Measurements from ENCODE around the gene GAK.

DNA sequence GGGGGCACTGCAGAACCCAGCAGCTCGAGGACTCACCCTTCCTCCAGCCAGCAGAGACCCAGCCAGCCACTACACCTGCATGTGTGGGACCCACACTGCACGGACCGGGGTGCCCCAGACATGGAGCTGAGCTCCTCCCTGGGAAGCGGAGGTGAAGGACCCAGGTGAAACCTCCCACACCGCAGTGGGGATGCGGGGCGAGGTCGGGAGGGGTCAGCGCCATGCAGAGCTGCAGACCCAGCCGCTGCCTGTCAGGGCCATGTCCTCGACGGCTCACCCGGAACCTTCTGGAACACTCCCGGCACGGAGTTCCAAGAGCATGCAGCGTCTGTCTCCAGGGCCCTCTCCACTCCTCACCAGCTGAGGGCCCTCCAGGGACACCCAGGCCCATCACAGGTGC lies 42.6 kb downstream of the GAK start:
- TF ChIP-seq CHD2 (IDR thresholded peaks at IDR 0.05; ENCODE audit: low read length, partially characterized antibody) = no peak
- TF ChIP-seq, protein P1, sequence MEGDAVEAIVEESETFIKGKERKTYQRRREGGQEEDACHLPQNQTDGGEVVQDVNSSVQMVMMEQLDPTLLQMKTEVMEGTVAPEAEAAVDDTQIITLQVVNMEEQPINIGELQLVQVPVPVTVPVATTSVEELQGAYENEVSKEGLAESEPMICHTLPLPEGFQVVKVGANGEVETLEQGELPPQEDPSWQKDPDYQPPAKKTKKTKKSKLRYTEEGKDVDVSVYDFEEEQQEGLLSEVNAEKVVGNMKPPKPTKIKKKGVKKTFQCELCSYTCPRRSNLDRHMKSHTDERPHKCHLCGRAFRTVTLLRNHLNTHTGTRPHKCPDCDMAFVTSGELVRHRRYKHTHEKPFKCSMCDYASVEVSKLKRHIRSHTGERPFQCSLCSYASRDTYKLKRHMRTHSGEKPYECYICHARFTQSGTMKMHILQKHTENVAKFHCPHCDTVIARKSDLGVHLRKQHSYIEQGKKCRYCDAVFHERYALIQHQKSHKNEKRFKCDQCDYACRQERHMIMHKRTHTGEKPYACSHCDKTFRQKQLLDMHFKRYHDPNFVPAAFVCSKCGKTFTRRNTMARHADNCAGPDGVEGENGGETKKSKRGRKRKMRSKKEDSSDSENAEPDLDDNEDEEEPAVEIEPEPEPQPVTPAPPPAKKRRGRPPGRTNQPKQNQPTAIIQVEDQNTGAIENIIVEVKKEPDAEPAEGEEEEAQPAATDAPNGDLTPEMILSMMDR (IDR thresholded peaks at IDR 0.05) = no peak
- TF ChIP-seq EZH2phosphoT487 (IDR thresholded peaks at IDR 0.05; ENCODE audit: borderline replicate concordance, low read depth) = no peak
- TF ChIP-seq, protein P2, sequence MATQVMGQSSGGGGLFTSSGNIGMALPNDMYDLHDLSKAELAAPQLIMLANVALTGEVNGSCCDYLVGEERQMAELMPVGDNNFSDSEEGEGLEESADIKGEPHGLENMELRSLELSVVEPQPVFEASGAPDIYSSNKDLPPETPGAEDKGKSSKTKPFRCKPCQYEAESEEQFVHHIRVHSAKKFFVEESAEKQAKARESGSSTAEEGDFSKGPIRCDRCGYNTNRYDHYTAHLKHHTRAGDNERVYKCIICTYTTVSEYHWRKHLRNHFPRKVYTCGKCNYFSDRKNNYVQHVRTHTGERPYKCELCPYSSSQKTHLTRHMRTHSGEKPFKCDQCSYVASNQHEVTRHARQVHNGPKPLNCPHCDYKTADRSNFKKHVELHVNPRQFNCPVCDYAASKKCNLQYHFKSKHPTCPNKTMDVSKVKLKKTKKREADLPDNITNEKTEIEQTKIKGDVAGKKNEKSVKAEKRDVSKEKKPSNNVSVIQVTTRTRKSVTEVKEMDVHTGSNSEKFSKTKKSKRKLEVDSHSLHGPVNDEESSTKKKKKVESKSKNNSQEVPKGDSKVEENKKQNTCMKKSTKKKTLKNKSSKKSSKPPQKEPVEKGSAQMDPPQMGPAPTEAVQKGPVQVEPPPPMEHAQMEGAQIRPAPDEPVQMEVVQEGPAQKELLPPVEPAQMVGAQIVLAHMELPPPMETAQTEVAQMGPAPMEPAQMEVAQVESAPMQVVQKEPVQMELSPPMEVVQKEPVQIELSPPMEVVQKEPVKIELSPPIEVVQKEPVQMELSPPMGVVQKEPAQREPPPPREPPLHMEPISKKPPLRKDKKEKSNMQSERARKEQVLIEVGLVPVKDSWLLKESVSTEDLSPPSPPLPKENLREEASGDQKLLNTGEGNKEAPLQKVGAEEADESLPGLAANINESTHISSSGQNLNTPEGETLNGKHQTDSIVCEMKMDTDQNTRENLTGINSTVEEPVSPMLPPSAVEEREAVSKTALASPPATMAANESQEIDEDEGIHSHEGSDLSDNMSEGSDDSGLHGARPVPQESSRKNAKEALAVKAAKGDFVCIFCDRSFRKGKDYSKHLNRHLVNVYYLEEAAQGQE (IDR thresholded peaks at IDR 0.05; ENCODE audit: low read depth, low read length) = no peak
- TF ChIP-seq SMC3 (IDR thresholded peaks at IDR 0.05; ENCODE audit: low read depth, low read length) = no peak
- no peak for TF ChIP-seq TEAD4 (IDR thresholded peaks at IDR 0.05; ENCODE audit: borderline replicate concordance, insufficient read depth)
- TF ChIP-seq, protein P3, sequence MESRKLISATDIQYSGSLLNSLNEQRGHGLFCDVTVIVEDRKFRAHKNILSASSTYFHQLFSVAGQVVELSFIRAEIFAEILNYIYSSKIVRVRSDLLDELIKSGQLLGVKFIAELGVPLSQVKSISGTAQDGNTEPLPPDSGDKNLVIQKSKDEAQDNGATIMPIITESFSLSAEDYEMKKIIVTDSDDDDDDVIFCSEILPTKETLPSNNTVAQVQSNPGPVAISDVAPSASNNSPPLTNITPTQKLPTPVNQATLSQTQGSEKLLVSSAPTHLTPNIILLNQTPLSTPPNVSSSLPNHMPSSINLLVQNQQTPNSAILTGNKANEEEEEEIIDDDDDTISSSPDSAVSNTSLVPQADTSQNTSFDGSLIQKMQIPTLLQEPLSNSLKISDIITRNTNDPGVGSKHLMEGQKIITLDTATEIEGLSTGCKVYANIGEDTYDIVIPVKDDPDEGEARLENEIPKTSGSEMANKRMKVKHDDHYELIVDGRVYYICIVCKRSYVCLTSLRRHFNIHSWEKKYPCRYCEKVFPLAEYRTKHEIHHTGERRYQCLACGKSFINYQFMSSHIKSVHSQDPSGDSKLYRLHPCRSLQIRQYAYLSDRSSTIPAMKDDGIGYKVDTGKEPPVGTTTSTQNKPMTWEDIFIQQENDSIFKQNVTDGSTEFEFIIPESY (IDR thresholded peaks at IDR 0.05; ENCODE audit: borderline replicate concordance, low read depth) = no peak
- no peak for TF ChIP-seq GABPA (IDR thresholded peaks at IDR 0.05; ENCODE audit: low read depth)
- TF ChIP-seq, protein P4, sequence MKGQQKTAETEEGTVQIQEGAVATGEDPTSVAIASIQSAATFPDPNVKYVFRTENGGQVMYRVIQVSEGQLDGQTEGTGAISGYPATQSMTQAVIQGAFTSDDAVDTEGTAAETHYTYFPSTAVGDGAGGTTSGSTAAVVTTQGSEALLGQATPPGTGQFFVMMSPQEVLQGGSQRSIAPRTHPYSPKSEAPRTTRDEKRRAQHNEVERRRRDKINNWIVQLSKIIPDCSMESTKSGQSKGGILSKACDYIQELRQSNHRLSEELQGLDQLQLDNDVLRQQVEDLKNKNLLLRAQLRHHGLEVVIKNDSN (IDR thresholded peaks at IDR 0.05; ENCODE audit: borderline replicate concordance, low read depth) = no peak
- TF ChIP-seq, protein P5, sequence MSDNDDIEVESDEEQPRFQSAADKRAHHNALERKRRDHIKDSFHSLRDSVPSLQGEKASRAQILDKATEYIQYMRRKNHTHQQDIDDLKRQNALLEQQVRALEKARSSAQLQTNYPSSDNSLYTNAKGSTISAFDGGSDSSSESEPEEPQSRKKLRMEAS (IDR thresholded peaks at IDR 0.05; ENCODE audit: low read depth) = no peak
- TF ChIP-seq TCF12 (IDR thresholded peaks at IDR 0.05) = no peak
- TF ChIP-seq, protein P6, sequence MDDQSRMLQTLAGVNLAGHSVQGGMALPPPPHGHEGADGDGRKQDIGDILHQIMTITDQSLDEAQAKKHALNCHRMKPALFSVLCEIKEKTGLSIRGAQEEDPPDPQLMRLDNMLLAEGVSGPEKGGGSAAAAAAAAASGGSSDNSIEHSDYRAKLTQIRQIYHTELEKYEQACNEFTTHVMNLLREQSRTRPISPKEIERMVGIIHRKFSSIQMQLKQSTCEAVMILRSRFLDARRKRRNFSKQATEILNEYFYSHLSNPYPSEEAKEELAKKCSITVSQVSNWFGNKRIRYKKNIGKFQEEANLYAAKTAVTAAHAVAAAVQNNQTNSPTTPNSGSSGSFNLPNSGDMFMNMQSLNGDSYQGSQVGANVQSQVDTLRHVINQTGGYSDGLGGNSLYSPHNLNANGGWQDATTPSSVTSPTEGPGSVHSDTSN (IDR thresholded peaks at IDR 0.05) = no peak
- TF ChIP-seq FOXM1 (IDR thresholded peaks at IDR 0.05; ENCODE audit: low read depth) = no peak
- TF ChIP-seq RFX5 (IDR thresholded peaks at IDR 0.05; ENCODE audit: low read length) = no peak

All from SK-N-SH (cell line).